ENCODE data around the gene OR9I1.

The OR9I1 gene, protein sequence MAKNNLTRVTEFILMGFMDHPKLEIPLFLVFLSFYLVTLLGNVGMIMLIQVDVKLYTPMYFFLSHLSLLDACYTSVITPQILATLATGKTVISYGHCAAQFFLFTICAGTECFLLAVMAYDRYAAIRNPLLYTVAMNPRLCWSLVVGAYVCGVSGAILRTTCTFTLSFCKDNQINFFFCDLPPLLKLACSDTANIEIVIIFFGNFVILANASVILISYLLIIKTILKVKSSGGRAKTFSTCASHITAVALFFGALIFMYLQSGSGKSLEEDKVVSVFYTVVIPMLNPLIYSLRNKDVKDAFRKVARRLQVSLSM

DNA sequence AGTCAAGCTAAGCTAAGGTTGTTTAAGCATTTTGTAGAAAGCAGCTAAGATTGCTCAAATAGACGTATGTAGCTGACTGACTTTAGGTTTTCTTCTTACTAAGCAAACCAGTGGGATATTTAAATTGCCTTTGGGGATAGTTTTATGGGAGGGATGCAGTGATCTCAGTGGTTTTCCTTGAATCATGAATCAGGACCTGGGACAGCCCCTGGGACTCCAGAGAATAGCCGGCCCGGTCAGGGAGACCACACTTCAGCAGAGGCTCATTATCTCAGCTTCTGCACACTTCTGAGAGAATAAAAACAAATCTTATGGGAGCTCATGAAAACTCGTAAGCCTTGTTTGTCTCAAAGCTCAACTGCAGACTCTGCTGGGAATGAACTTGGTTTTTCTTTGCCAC, at the start of gene OR9I1:
Gene OR9I1, minus strand, starts transcription at position 62 of the 400 bp plus-strand sequence. CDS start 6,086 bp downstream, outside the sequence.
- Histone ChIP-seq H3K9ac (ENCODE audit: insufficient read length, low read depth) (no peak within 1 kb of the TSS), H3K4me1 (ENCODE audit: insufficient read depth, insufficient read length) (no peaks in the 10 kb centered on the region), H3K9me3 (ENCODE audit: insufficient read depth, low read length) (no peaks in the 10 kb centered on the region), H3K4me3 (ENCODE audit: insufficient read length, low read depth) (no peak within 1 kb of the TSS), H3K36me3 (ENCODE audit: insufficient read depth, insufficient read length, low read length) (no peaks in the 10 kb centered on the region), H3K27me3 (ENCODE audit: insufficient read depth, insufficient read length) (no peaks in the 10 kb centered on the region)
- no peak for TF ChIP-seq SUZ12 (IDR thresholded peaks at IDR 0.05; ENCODE audit: extremely low read depth, insufficient read depth, insufficient read length)
- TF ChIP-seq ZNF274 (IDR thresholded peaks at IDR 0.05; ENCODE audit: low read depth, low read length): no peak
- DNase-seq (ENCODE audit: low read depth, low spot score): no peak

DNA sequence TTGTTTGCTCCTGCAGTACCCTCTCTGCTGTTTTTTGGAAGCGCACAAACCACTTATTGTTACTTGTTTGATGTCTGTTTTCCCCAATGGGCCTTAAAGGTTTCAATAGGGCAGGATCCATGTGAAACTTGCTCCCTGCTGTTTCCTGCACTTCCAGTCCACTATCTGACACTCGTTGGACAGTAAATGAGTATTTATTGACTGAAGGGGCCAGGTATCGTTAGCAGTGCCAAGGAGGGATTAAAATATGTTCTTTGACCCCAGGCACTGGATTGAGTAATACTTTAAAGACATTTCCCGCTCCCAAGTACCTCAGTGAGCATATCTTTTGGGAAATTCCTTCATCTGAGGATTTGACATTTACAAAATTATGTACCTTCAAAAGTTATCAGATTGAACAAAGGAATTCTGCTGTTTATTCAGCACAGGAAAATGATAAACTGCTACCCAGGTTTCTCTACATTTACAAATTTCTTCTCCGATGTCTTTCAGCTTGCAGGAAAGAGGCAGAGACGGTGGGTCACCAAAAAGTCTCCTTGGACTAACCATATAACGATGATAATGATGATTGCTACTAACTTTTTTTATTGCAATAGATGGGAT, 40.3 kb upstream of the OR9I1 start:
- Histone ChIP-seq H3K9ac (ENCODE audit: insufficient read length, low read depth) (no peak overlapping the region), H3K9me3 (ENCODE audit: insufficient read depth, low read length) (no peaks in the 10 kb centered on the region), H3K4me3 (ENCODE audit: insufficient read length, low read depth) (no peak overlapping the region), H3K36me3 (ENCODE audit: insufficient read depth, insufficient read length, low read length) (no peaks in the 10 kb centered on the region), H3K27me3 (ENCODE audit: insufficient read depth, insufficient read length) (no peaks in the 10 kb centered on the region), H3K4me1 (ENCODE audit: insufficient read depth, insufficient read length) (no peaks in the 10 kb centered on the region)
- no peak for TF ChIP-seq SUZ12 (IDR thresholded peaks at IDR 0.05; ENCODE audit: extremely low read depth, insufficient read depth, insufficient read length)
- TF ChIP-seq ZNF274 (IDR thresholded peaks at IDR 0.05; ENCODE audit: low read depth, low read length): no peak
- no peak for TF ChIP-seq YY1 (IDR thresholded peaks at IDR 0.05; ENCODE audit: insufficient read depth, insufficient read length)
- no peak for DNase-seq (ENCODE audit: low read depth, low spot score)

DNA sequence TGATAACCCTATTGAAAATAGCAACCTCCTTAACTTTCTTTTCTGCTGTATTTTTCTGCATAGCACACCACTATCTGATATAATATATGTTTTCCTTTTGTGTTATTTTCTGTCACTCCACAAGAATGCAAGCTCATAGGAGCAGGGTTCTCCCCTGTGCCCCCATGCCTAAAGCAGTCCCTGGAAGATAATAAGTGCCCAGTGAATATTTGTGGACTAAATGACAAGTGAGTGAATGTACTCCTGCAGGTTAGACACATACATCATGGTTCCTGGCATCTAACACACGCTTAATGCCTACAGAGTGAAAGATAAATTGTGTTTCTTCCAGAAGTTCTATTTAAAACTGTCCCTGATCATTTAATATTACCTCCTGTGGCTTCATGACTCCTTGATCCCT, 39.7 kb upstream of the OR9I1 start:
- Histone ChIP-seq H3K4me3 (ENCODE audit: insufficient read length, low read depth) (no peak overlapping the region), H3K9me3 (ENCODE audit: insufficient read depth, low read length) (no peaks in the 10 kb centered on the region), H3K27me3 (ENCODE audit: insufficient read depth, insufficient read length) (no peaks in the 10 kb centered on the region), H3K36me3 (ENCODE audit: insufficient read depth, insufficient read length, low read length) (no peaks in the 10 kb centered on the region), H3K4me1 (ENCODE audit: insufficient read depth, insufficient read length) (no peaks in the 10 kb centered on the region), H3K9ac (ENCODE audit: insufficient read length, low read depth) (no peak overlapping the region)
- no peak for TF ChIP-seq ZNF274 (IDR thresholded peaks at IDR 0.05; ENCODE audit: low read depth, low read length)
- no peak for TF ChIP-seq YY1 (IDR thresholded peaks at IDR 0.05; ENCODE audit: insufficient read depth, insufficient read length)
- TF ChIP-seq SUZ12 (IDR thresholded peaks at IDR 0.05; ENCODE audit: extremely low read depth, insufficient read depth, insufficient read length): no peak
- DNase-seq (ENCODE audit: low read depth, low spot score): no peak

DNA sequence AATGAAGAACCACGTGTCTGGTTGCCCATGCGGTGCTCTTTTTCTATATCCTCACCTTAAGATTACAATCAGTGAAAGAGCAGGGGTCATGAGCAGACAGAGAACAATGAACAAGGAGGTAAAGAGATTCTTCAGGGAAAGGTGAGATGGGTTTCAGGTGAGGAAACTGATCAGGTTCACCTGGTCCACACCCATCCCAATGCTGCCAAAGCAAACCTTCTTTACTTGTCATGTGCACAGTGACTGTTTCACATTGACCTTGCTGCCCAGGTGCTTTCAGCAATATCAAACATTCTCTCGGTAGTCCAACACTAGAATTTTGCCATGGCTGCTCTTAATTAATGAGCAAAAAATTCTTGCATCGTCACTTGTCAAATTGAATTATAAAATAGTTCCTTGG, 39.1 kb upstream of the OR9I1 start:
- TF ChIP-seq ZNF274 (IDR thresholded peaks at IDR 0.05; ENCODE audit: low read depth, low read length) (no peak), SUZ12 (IDR thresholded peaks at IDR 0.05; ENCODE audit: extremely low read depth, insufficient read depth, insufficient read length) (no peak), YY1 (IDR thresholded peaks at IDR 0.05; ENCODE audit: insufficient read depth, insufficient read length) (no peak)
- Histone ChIP-seq H3K36me3 (ENCODE audit: insufficient read depth, insufficient read length, low read length) (no peaks in the 10 kb centered on the region), H3K4me3 (ENCODE audit: insufficient read length, low read depth) (no peak overlapping the region), H3K9ac (ENCODE audit: insufficient read length, low read depth) (no peak overlapping the region), H3K4me1 (ENCODE audit: insufficient read depth, insufficient read length) (no peaks in the 10 kb centered on the region), H3K27me3 (ENCODE audit: insufficient read depth, insufficient read length) (no peaks in the 10 kb centered on the region), H3K9me3 (ENCODE audit: insufficient read depth, low read length) (no peaks in the 10 kb centered on the region)
- no peak for DNase-seq (ENCODE audit: low read depth, low spot score)

DNA sequence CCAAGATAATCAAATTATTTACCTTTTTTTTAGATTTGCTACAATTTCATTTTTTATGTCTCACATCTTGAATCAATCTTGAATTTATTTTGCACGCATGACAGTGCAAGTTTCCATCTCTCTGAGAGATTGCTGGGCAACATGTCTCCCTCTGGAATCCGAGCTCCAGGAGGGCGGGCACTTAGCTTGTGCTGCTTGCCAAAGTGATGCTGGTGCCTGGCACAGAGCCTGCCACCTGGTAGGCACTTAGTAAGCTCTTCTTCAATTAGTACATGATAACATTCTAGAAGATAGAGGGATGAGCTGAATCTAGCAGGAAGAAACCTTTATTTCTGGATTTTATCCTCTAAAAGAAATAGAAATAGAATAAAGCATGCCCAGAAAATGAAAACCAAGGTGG, 27.5 kb upstream of the OR9I1 start:
- DNase-seq (ENCODE audit: low read depth, low spot score): no peak
- no peak for TF ChIP-seq SUZ12 (IDR thresholded peaks at IDR 0.05; ENCODE audit: extremely low read depth, insufficient read depth, insufficient read length)
- no peak for TF ChIP-seq YY1 (IDR thresholded peaks at IDR 0.05; ENCODE audit: insufficient read depth, insufficient read length)
- no peak for TF ChIP-seq ZNF274 (IDR thresholded peaks at IDR 0.05; ENCODE audit: low read depth, low read length)
- Histone ChIP-seq H3K4me1 (ENCODE audit: insufficient read depth, insufficient read length) (no peaks in the 10 kb centered on the region), H3K9ac (ENCODE audit: insufficient read length, low read depth) (no peak overlapping the region), H3K27me3 (ENCODE audit: insufficient read depth, insufficient read length) (no peaks in the 10 kb centered on the region), H3K36me3 (ENCODE audit: insufficient read depth, insufficient read length, low read length) (no peaks in the 10 kb centered on the region), H3K9me3 (ENCODE audit: insufficient read depth, low read length) (no peaks in the 10 kb centered on the region), H3K4me3 (ENCODE audit: insufficient read length, low read depth) (no peak overlapping the region)

DNA sequence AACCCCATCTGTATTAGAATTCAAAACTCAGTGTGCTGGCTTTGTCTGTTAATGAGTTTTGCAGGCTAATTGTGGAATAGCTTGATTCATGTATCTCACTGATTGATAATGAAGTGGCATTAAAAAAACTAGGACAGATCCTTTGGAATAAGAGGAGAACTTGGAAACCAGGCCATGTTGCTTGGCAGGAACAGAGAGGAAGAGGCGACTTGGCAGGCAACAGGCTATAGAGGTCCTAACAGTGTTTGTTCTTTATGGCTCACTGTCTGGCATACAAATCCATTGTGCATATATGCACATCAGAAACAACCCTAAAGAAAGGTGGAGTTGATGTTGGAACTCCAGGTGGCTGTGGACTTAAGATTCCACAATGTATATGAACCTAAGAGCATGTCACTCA, 17.4 kb upstream of the OR9I1 start:
- Histone ChIP-seq H3K36me3 (ENCODE audit: insufficient read depth, insufficient read length, low read length) (no peaks in the 10 kb centered on the region), H3K4me3 (ENCODE audit: insufficient read length, low read depth) (no peak overlapping the region), H3K9ac (ENCODE audit: insufficient read length, low read depth) (no peak overlapping the region), H3K4me1 (ENCODE audit: insufficient read depth, insufficient read length) (no peaks in the 10 kb centered on the region), H3K27me3 (ENCODE audit: insufficient read depth, insufficient read length) (no peaks in the 10 kb centered on the region), H3K9me3 (ENCODE audit: insufficient read depth, low read length) (no peaks in the 10 kb centered on the region)
- TF ChIP-seq SUZ12 (IDR thresholded peaks at IDR 0.05; ENCODE audit: extremely low read depth, insufficient read depth, insufficient read length) (no peak), ZNF274 (IDR thresholded peaks at IDR 0.05; ENCODE audit: low read depth, low read length) (no peak), YY1 (IDR thresholded peaks at IDR 0.05; ENCODE audit: insufficient read depth, insufficient read length) (no peak)
- no peak for DNase-seq (ENCODE audit: low read depth, low spot score)

DNA sequence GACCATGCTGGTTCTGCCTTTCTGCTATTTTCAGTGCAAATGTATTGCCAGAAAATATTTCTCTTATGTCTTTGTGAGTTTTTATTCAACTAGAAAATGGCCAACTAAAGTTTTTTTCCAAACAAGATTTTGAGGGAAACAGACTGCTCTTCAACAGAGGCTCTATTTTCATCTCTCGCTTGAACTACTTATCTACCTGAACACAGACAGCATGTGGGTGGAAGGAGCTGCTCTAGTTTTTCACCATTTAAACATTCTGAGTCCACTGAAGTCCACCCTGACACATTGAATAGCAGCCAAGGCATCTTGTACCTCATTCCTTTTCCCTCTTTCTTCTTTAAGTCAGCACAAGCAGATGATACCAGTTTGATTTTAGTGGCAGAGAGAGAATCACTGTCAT, 9.8 kb upstream of the OR9I1 start:
- no peak overlapping the region for H3K9ac ChIP-seq (ENCODE audit: insufficient read length, low read depth)
- H3K9me3 ChIP-seq (ENCODE audit: insufficient read depth, low read length): no peaks in the 10 kb centered on the region
- no peaks in the 10 kb centered on the region for H3K4me1 ChIP-seq (ENCODE audit: insufficient read depth, insufficient read length)
- TF ChIP-seq ZNF274 (IDR thresholded peaks at IDR 0.05; ENCODE audit: low read depth, low read length) (no peak), YY1 (IDR thresholded peaks at IDR 0.05; ENCODE audit: insufficient read depth, insufficient read length) (no peak), SUZ12 (IDR thresholded peaks at IDR 0.05; ENCODE audit: extremely low read depth, insufficient read depth, insufficient read length) (no peak)
- H3K36me3 ChIP-seq (ENCODE audit: insufficient read depth, insufficient read length, low read length): no peaks in the 10 kb centered on the region
- no peaks in the 10 kb centered on the region for H3K27me3 ChIP-seq (ENCODE audit: insufficient read depth, insufficient read length)
- H3K4me3 ChIP-seq (ENCODE audit: insufficient read length, low read depth): no peak overlapping the region
- no peak for DNase-seq (ENCODE audit: low read depth, low spot score)

Measured in NT2/D1 (cell line).